Stimulated activated CD8-positive, alpha-beta memory T cell treated with anti-CD3 and anti-CD28 coated beads, Interleukin-2, amount 100 ng/mL, for 1 hour (primary cell): ENCODE data around the gene ZNF365.
A peak's percentile ranks its signal among the peaks of the same experiment; 100 is the strongest.

Experiments used
- DNase-seq, 2 donors: peaks; one replicate each; pipeline ENCODE4 v3.0.0-alpha.2; 2020; ENCODE audit warnings: low read depth in 2 of 2

ZNF365 gene

DNA sequence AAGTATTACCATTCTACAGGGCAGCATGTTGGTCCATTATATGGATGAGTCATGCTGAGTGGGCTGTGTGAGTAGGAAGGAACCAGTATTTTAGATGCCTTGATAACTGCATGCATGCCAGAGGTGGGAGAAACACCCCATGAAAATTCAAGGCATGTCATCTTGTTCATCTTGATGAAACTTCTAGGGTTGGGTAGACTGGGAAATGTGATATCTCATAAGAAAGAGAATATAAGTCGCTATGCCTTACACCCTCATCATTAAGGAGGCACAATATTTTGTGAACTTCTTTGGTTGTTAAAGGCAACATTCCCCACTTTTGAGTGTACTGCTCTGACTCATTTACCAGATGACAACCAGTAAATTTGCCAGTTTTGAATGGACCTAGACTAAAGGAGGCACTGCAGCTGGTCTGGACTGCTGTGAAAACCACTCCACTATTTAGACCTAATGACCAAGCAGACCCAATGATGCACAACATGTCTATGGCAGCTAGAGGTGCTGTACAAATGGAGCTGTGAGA, 48.0 kb downstream of the ZNF365 start:
- DNase-seq: no peak

GRCh38 chr10:62424026-62424425, 49.9 kb downstream of the ZNF365 start:
- no peak for DNase-seq

DNA sequence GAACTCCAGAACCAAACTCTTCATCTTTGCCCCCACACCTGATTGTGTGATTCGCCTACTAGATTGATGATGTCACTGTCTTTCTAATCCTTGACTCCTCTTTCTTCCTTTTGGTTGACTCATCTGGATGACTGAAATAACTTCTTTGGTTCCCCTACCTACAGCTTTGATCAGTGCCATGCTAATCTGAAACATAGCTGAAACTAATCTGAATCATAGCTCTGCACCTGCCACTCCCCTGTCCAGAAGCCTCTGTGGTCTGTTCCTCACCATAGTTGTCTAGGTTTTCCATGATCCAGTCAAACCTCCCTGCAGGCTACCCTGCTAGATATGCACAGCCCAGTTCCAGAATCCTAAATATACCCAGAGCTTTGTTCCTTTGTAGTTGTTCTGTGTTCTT, 51.9 kb downstream of the ZNF365 start:
- DNase-seq: no peak

DNA sequence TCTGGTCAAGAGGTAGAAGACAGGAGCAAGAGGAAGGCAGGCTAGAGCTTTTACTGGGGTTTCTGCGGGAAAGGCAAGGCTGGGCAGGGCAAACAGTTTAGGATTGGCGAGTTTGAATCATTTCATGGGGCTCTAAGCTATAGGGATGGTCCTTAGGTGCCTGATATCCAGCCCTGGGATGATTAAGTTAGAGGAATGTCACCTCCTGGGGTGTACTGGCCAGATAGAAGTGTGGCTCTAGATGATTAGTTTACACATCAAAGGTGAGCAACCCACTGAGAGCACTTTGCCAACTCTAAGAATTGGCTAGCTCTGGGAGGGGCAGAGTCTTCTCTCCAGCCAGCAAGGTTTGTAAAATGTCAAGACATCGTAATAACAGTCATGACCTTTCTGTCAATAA, 52.4 kb downstream of the ZNF365 start:
- no peak for DNase-seq

- no peak for DNase-seq
These were observed 56.7 kb downstream of the ZNF365 start for GRCh38 chr10:62430881-62431280.

DNA sequence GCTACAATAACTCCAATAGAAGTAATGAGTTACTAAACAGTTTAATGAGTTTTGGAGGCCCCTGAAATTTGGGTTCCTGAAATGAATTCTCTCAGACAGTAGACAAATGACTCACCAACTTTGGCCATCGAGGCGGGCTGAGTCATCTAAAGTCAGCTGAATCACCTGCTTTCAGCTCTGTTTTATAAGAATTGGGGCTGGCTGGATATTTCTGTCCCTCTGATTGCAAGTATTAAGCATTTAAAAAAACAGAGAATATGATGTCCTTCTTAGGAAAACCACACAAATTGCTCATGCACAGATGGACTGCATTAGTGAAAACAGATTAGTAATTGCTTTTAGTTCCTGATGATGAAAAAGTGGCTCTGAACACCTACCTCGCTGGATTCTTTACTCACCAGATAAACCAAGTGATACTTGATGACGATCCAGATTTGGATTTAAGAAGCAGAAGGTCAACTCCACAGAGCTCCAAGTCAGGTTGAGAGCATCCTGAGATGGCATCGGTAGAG, 59.1 kb downstream of the ZNF365 start:
- DNase-seq: peak in 1 of 2 donors; percentile 7

GRCh38 chr10:62433901-62434300, 59.7 kb downstream of the ZNF365 start:
- no peak for DNase-seq

DNA sequence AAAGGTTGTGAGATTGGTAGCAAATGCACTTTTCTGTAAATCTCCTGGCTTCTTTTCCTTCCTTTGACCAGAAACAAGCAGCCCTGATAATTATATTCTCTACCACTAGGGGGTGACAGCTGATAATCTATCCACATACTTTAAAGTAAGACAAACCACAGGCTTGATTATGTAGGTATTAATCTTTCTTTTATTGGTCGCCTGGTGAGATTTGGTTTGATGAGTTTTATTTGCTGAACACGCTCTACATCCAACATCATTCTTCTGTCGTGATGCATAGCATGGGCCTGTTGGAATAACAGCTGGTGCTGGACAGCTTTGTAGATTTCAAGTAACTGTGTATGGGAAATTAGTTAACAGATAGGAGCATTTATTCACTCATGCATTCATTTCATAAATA, 63.5 kb downstream of the ZNF365 start:
- DNase-seq: no peak

DNA sequence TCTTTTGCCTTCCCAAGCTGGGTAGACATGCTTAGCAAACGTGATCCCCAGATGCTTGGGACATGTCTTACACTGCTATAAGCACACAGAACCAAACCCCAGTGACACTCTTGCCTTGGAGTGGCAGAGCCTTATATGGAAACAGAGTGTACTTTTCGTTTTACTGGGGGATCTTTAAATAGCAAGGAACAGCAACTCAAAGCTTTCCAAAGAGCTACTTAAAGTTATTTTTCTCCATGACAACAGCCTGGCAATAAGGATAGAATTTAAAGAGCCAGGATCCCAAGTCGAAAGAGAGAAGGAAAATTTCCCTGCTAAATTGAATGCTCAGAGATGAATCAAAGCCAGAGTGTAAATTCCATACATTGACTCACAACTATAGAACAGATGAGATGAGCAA, 67.8 kb downstream of the ZNF365 start:
- no peak for DNase-seq

DNA sequence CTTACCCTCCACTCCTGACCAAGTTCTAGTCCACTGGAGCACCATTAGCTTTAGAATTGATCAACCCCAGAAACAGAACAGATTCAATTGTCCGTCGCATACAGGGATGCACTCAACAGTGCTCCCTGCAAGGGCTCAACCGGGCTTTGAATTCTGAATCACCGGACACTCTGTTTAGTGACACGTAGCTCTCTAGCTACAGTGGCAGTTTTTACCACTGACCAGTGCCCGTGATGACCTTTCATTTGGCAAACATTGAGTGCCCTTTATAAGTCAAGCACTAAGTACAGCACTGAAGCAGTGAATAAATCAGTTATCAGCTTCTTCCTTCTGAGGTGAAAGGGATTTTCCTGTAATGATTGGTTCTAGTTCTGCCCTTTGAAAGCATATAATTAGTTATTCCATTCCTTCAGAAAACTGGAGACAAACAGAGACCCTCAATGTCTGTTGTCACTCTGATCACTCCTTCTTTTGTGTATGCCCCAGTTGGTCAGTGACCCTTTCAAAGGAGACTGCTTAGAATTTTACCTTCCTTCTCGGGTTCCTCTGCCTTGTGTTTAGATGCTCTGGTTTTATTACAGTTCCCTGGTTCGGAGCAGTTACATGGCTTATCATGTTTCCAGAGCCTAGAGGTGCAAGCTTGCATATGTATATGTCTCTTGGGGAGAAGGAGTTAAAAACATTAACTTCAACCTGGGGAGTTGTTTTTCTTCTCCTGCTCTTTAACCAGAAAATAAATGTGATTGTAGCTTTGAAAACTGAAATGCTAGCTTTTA, 68.9 kb downstream of the ZNF365 start:
- no peak for DNase-seq

GRCh38 chr10:62443866-62444265, 69.7 kb downstream of the ZNF365 start:
- no peak for DNase-seq

- DNase-seq: no peak
These were observed 72.5 kb downstream of the ZNF365 start for GRCh38 chr10:62446627-62447026.

GRCh38 chr10:62450912-62451610, 76.9 kb downstream of the ZNF365 start:
- no peak for DNase-seq

DNA sequence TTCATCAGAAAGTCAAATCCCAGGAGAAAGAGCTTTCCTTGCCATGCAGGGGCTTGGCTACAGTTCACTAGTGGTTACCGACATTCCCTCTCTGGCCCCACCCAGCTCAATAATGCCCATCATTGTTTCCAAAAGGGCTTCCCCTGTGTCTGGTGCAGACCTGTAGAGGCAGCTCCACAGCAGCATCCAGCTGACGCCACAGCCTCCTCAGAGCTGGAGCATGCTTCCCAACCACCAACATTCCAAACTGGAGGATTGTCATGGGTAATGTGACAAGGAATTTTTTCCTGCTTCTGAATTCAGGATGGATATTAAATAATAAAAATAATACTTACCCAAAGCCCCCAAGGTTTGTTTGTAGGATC, 77.4 kb downstream of the ZNF365 start:
- DNase-seq: no peak
